Right lobe of liver (tissue), 4 donors: ENCODE data around the gene DEPDC5.

Experiments used
- POLR2A ChIP-seq: fragments of 450-650 bp; IDR thresholded peaks from one replicate; pipeline ENCODE4 v1.6.1; 2017; ENCODE audit warnings: antibody characterized with exemption, mild to moderate bottlenecking
- TF ChIP-seq, protein P1 (sequence below), 4 donors: fragments of 200-600 bp in 3 of 4; fragments of 450-650 bp in 1 of 4; IDR thresholded peaks; one replicate each; pipeline versions ENCODE4 v1.5.1 to v1.8.0; 2016 to 2022; ENCODE audit warnings: antibody characterized with exemption in 4 of 4, mild to moderate bottlenecking in 2 of 4
- donor health status: DM: no; HTN: no; CAD: no.
- donor health status: DM: no; HTN: no; CAD: no.
- donor health status: DM: no; HTN: yes; CAD: no.

DNA sequence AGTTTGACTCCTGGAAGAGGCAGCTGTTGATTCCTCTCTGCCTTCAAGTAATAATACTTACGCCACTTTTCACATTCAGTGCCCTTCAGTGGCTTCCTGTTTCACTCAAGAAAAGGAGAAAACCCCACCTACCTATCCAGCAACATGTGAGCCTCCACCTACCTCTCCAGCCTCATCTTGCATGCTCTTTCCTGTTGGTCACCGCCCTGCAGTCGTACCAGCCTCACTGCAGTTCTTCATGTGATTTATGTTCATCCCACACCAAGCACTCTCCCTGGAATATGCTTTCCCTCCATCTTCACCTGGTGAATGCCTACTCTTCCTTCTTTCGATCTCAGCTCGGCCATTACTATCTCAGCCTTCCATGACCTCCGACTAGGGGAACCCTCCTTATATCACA is 168.7 kb downstream of the DEPDC5 start:
- TF ChIP-seq, protein P1, sequence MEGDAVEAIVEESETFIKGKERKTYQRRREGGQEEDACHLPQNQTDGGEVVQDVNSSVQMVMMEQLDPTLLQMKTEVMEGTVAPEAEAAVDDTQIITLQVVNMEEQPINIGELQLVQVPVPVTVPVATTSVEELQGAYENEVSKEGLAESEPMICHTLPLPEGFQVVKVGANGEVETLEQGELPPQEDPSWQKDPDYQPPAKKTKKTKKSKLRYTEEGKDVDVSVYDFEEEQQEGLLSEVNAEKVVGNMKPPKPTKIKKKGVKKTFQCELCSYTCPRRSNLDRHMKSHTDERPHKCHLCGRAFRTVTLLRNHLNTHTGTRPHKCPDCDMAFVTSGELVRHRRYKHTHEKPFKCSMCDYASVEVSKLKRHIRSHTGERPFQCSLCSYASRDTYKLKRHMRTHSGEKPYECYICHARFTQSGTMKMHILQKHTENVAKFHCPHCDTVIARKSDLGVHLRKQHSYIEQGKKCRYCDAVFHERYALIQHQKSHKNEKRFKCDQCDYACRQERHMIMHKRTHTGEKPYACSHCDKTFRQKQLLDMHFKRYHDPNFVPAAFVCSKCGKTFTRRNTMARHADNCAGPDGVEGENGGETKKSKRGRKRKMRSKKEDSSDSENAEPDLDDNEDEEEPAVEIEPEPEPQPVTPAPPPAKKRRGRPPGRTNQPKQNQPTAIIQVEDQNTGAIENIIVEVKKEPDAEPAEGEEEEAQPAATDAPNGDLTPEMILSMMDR (IDR thresholded peaks at IDR 0.05) = no peak
- TF ChIP-seq POLR2A = no peak
